HL-60/S4 treated with phorbol 12-myristate 13-acetate at 8.2 ng/mL for 4 days and 3 days (cell line): ENCODE measurements around the gene PRKAR1A.

ENCODE experiments used
- in situ Hi-C: fragments of 300-500 bp; cut with MboI; formaldehyde crosslinking; loops from 2 replicates; pipeline ENCODE4 v1.15.0; 2022; ENCODE audit warnings: low sequenced_read_pairs

The PRKAR1A gene

GRCh38 chr17:68598074-68598473 is 85.8 kb downstream of the PRKAR1A start:
- in situ Hi-C loops = no loop called here

GRCh38 chr17:68598545-68598961 is 86.3 kb downstream of the PRKAR1A start:
- in situ Hi-C loops = no loop called here

- in situ Hi-C loops = no loop called here
Observed at GRCh38 chr17:68599091-68599490, 86.9 kb downstream of the PRKAR1A start.

GRCh38 chr17:68599552-68600066 is 87.4 kb downstream of the PRKAR1A start:
- in situ Hi-C loops = no loop called here

- in situ Hi-C loops = no loop called here
Observed at GRCh38 chr17:68600067-68600930, 88.1 kb downstream of the PRKAR1A start.
